Osteocyte (in vitro differentiated cells): Measurements from ENCODE around the gene AFAP1. TPM values are rescaled to one million over a fixed set of nuclear protein-coding genes. Genes with fewer than 3 reads are reported as not detected.

Source experiments
- DNase-seq: peaks from one replicate; pipeline ENCODE4 v3.0.0; 2021; ENCODE audit warnings: mixed read lengths; ENCODE audit not compliant: unreplicated experiment; ENCODE audit errors: extremely low spot score
- H3K27ac Mint-ChIP-seq: one replicate; pipeline ENCODE4 v1.8.0; 2021; ENCODE audit warnings: mild to moderate bottlenecking, mixed read lengths; ENCODE audit not compliant: unreplicated experiment
- H3K27me3 Mint-ChIP-seq: one replicate; pipeline ENCODE4 v1.8.0; 2021; ENCODE audit warnings: mixed read lengths; ENCODE audit not compliant: unreplicated experiment
- H3K36me3 Mint-ChIP-seq: one replicate; pipeline ENCODE4 v1.8.0; 2021; ENCODE audit warnings: mixed read lengths; ENCODE audit not compliant: unreplicated experiment
- H3K4me1 Mint-ChIP-seq: one replicate; pipeline ENCODE4 v1.8.0; 2021; ENCODE audit warnings: mixed read lengths; ENCODE audit not compliant: unreplicated experiment
- H3K4me3 Mint-ChIP-seq: one replicate; pipeline ENCODE4 v1.8.0; 2021; ENCODE audit warnings: mild to moderate bottlenecking, moderate library complexity, mixed read lengths; ENCODE audit not compliant: unreplicated experiment
- H3K9me3 Mint-ChIP-seq: one replicate; pipeline ENCODE4 v1.8.0; 2021; ENCODE audit warnings: mixed read lengths; ENCODE audit not compliant: unreplicated experiment
- CTCF ChIP-seq: fragments of 200-600 bp; sonication (generic); IDR thresholded peaks from 2 replicates; pipeline ENCODE4 v1.5.0; 2021; ENCODE audit warnings: antibody characterized with exemption, mild to moderate bottlenecking, moderate library complexity
- total RNA-seq: library from RNA; stranded (reverse); gene quantifications from 2 replicates; pipeline ENCODE4 v1.2.1, GENCODE V29; 2021

AFAP1 gene
- total RNA-seq, 1 donor from 2014 or later, result 66.9 TPM

GRCh38 chr4:7831858-7832730, 107.6 kb downstream of the AFAP1 start:
- DNase-seq, result no peak
- no peak overlapping the region for H3K4me3 Mint-ChIP-seq
- peaks cover 38% of the 10 kb centered on the region for H3K36me3 Mint-ChIP-seq
- H3K4me1 Mint-ChIP-seq, result peaks cover 58% of the 10 kb centered on the region
- no peaks in the 10 kb centered on the region for H3K27me3 Mint-ChIP-seq
- no peaks in the 10 kb centered on the region for H3K9me3 Mint-ChIP-seq
- no peak for TF ChIP-seq CTCF
- H3K27ac Mint-ChIP-seq, result peak overlapping the region; percentile 95

DNA sequence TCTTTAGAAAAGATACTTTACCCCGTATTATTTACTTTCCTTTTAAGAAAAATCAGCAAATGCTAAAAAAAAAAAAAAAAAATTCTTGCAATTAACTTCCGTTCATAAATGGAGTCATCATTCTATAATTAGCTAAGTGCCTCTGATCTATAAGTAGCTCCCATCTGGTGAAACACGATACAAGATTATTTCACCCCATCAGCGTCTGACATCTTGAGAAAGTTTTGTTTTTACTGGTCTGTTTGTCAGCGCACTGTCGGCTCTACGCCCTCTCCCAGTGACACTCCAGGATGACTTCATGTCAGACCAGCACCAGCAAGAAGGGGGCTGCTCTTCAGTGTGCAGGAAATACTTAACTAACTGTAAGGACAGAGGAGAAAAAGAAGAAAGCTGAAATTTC, 108.3 kb downstream of the AFAP1 start:
- Mint-ChIP-seq H3K36me3 (peaks cover 42% of the 10 kb centered on the region), H3K4me1 (peaks cover 65% of the 10 kb centered on the region), H3K4me3 (peak overlapping the region; percentile 23), H3K27me3 (no peaks in the 10 kb centered on the region), H3K27ac (peak overlapping the region; percentile 95), H3K9me3 (no peaks in the 10 kb centered on the region)
- DNase-seq, result no peak
- TF ChIP-seq CTCF, result no peak

- no peak for DNase-seq
- H3K36me3 Mint-ChIP-seq, result peaks cover 45% of the 10 kb centered on the region
- peaks cover 71% of the 10 kb centered on the region for H3K4me1 Mint-ChIP-seq
- no peaks in the 10 kb centered on the region for H3K9me3 Mint-ChIP-seq
- no peak for TF ChIP-seq CTCF
- peak overlapping the region; percentile 95 for H3K27ac Mint-ChIP-seq
- no peak overlapping the region for H3K4me3 Mint-ChIP-seq
- no peaks in the 10 kb centered on the region for H3K27me3 Mint-ChIP-seq
Observed at GRCh38 chr4:7830747-7831146, 108.9 kb downstream of the AFAP1 start.

DNA sequence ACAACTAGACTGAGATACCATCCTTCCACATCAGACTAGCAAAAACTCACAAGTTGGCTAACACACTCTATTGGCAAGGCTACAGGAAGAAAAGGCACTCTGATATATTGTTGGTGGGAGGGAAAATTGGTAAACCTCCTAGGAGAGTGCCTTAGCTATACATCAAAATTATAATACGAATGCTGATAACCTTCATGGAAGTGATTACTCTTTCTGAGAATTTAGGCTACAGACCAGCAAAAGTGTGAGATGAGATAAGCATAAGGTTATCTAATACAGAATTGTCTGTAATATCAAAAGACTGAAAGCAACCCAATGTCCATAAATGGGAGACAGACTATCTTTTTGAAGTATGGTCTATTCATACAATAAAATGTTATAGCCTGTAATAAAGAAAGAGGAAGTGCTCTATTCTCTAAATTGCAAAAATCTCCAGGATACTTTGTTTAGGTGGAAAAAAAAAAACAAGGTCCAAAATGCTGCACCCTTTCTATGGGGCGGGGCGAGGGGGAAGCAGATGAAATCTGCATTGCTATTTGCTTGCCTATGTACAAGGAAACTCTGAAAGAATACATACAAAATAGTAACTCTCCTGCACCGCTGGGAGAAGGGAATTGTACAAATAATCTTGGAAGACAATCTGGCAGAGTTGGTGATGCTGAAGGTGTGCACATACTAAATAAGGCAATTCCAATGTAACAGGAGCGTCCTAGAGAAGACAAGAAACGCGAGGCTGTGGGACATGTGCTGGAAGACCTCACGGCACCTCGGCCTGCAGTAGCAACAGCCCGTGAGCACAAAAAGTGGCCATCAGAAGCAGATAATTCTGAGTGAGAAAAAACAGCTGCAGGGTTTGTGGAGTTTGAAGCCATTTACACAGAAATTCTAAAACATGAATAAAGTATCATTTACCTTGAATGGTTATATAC, 109.7 kb downstream of the AFAP1 start:
- DNase-seq, result no peak
- Mint-ChIP-seq H3K9me3 (no peaks in the 10 kb centered on the region), H3K4me3 (no peak overlapping the region), H3K27ac (peak overlapping the region; percentile 97), H3K4me1 (peaks cover 80% of the 10 kb centered on the region), H3K27me3 (no peaks in the 10 kb centered on the region), H3K36me3 (peaks cover 53% of the 10 kb centered on the region)
- no peak for TF ChIP-seq CTCF
